CD14-positive monocyte (primary cell): ENCODE data around the gene PRKAR1B. TPM values are rescaled to one million over a fixed set of nuclear protein-coding genes. Genes with fewer than 3 reads are reported as not detected.

Source experiments
- DNase-seq, 3 donors: peaks; one replicate each; pipeline ENCODE4 v3.0.0-alpha.2; 2011 to 2022
- H2AFZ ChIP-seq: 2 replicates; pipeline ENCODE4 v1.6.0; 2012; ENCODE audit warnings: mild to moderate bottlenecking, low read depth, low read length, inconsistent platforms; ENCODE audit not compliant: insufficient read depth, poor library complexity, severe bottlenecking
- H3K27ac ChIP-seq, 2 donors: 1 replicate in 1 of 2; 2 replicates in 1 of 2; pipeline ENCODE4 v1.5.1; 2012 to 2013; ENCODE audit warnings: low read length in 2 of 2, control low read depth in 1 of 2, inconsistent platforms in 1 of 2, low read depth in 1 of 2, mild to moderate bottlenecking in 1 of 2
- H3K27me3 ChIP-seq, 2 donors: one replicate each; pipeline versions ENCODE4 v1.6.0 to v1.6.1; 2011 to 2013; ENCODE audit warnings: low read length in 2 of 2; ENCODE audit not compliant: control insufficient read depth in 2 of 2, insufficient read depth in 2 of 2
- H3K36me3 ChIP-seq, 2 donors: replicated peaks in 1 of 2; 1 replicate in 1 of 2; 2 replicates in 1 of 2; pipeline versions ENCODE4 v1.5.1 to v1.6.1; 2012 to 2013; ENCODE audit warnings: low read length in 2 of 2, control low read depth in 1 of 2, inconsistent platforms in 1 of 2, mild to moderate bottlenecking in 1 of 2; ENCODE audit not compliant: insufficient read depth in 2 of 2, control insufficient read depth in 1 of 2
- H3K4me1 ChIP-seq, 2 donors: 1 replicate in 1 of 2; 2 replicates in 1 of 2; pipeline versions ENCODE4 v1.5.1 to v1.6.1; 2012 to 2013; ENCODE audit warnings: low read length in 2 of 2, control low read depth in 1 of 2, inconsistent platforms in 1 of 2, mild to moderate bottlenecking in 1 of 2, moderate library complexity in 1 of 2; ENCODE audit not compliant: insufficient read depth in 2 of 2, control insufficient read depth in 1 of 2
- H3K4me2 ChIP-seq: replicated peaks from 2 replicates; pipeline ENCODE3; 2012; ENCODE audit warnings: low read length, moderate library complexity, mild to moderate bottlenecking; ENCODE audit not compliant: poor library complexity, severe bottlenecking; ENCODE audit errors: extremely low read depth
- H3K4me3 ChIP-seq, 3 experiments: fragments of 200-600 bp in 1 of 3; sonication (generic) in 1 of 3; replicated peaks in 1 of 3; 1 replicate in 2 of 3; 2 replicates in 1 of 3; pipeline ENCODE4 v1.5.1; 2011 to 2013; ENCODE audit warnings: low read length in 3 of 3, mild to moderate bottlenecking in 3 of 3, control low read depth in 2 of 3, low read depth in 2 of 3, inconsistent platforms in 1 of 3, moderate library complexity in 1 of 3
- H3K79me2 ChIP-seq: 2 replicates; pipeline ENCODE4 v1.6.0; 2012; ENCODE audit warnings: mild to moderate bottlenecking, control low read depth, inconsistent platforms, low read length, moderate library complexity; ENCODE audit not compliant: insufficient read depth
- H3K9ac ChIP-seq: 2 replicates; pipeline ENCODE4 v1.6.0; 2017; ENCODE audit warnings: low read length, mild to moderate bottlenecking; ENCODE audit not compliant: insufficient read depth, poor library complexity, severe bottlenecking
- H3K9me3 ChIP-seq, 2 donors: replicated peaks in 1 of 2; 1 replicate in 1 of 2; 2 replicates in 1 of 2; pipeline versions ENCODE4 v1.5.1 to v1.6.1; 2012 to 2013; ENCODE audit warnings: low read length in 2 of 2, control low read depth in 1 of 2; ENCODE audit not compliant: control insufficient read depth in 1 of 2, insufficient read depth in 1 of 2
- H4K20me1 ChIP-seq: 2 replicates; pipeline ENCODE4 v1.6.0; 2012; ENCODE audit warnings: mild to moderate bottlenecking, low read length, control low read depth, moderate library complexity; ENCODE audit not compliant: insufficient read depth
- H3K27ac Mint-ChIP-seq, 7 donors: one replicate each; pipeline ENCODE4 v1.8.0; 2020; ENCODE audit warnings: mild to moderate bottlenecking in 7 of 7, mixed read lengths in 7 of 7, moderate library complexity in 6 of 7, inconsistent platforms in 2 of 7
- H3K27me3 Mint-ChIP-seq, 3 donors: one replicate each; pipeline ENCODE4 v1.8.0; 2021 to 2022; ENCODE audit warnings: low read depth in 3 of 3, mild to moderate bottlenecking in 3 of 3, mixed read lengths in 3 of 3, moderate library complexity in 3 of 3, inconsistent platforms in 1 of 3
- H3K36me3 Mint-ChIP-seq, 2 donors: one replicate each; pipeline ENCODE4 v1.8.0; 2020; ENCODE audit warnings: mixed read lengths in 2 of 2, inconsistent platforms in 1 of 2, mild to moderate bottlenecking in 1 of 2
- H3K4me1 Mint-ChIP-seq: one replicate; pipeline ENCODE4 v1.8.0; 2020; ENCODE audit warnings: mild to moderate bottlenecking, mixed read lengths
- H3K4me3 Mint-ChIP-seq, 2 donors: one replicate each; pipeline ENCODE4 v1.8.0; 2020; ENCODE audit warnings: mild to moderate bottlenecking in 2 of 2, mixed read lengths in 2 of 2, moderate library complexity in 1 of 2
- H3K9me3 Mint-ChIP-seq, 7 donors: one replicate each; pipeline ENCODE4 v1.8.0; 2020 to 2022; ENCODE audit warnings: mixed read lengths in 7 of 7, mild to moderate bottlenecking in 6 of 7, moderate library complexity in 6 of 7, inconsistent platforms in 2 of 7
- WGBS: methylation state at CpG from one replicate; pipeline ENCODE4 v1.1.5; 2013; ENCODE audit warnings: missing lambda C conversion rate; ENCODE audit not compliant: insufficient coverage; 5-methylcytosine and 5-hydroxymethylcytosine counted together
- intact Hi-C, 2 donors: fragments of 100-400 bp; cut with micrococcal nuclease; formaldehyde crosslinking; loops; one replicate each; pipeline versions ENCODE4 v1.15.0 to v1.15.1; 2023
- polyA plus RNA-seq, 3 donors: library from polyadenylated mRNA; depleted of rRNA in 1 of 3; unstranded in 2 of 3; stranded (reverse) in 1 of 3; fragments of 300-500 nt in 2 of 3; fragments of >200 nt in 1 of 3; fragmentation: Illumina TruSeq in 2 of 3; gene quantifications; 1 replicate in 2 of 3; 2 replicates in 1 of 3; pipeline ENCODE4 v1.2.3, GENCODE V29; 2012 to 2021
- TF ChIP-seq, protein P1 (sequence below): fragments of 200-600 bp; IDR thresholded peaks from one replicate; pipeline ENCODE4 v1.8.0; 2022; ENCODE audit warnings: antibody characterized with exemption, mild to moderate bottlenecking

PRKAR1B gene
- polyA plus RNA-seq, 3 donors: 0.94 to 2.1 (median 1.1) TPM

DNA sequence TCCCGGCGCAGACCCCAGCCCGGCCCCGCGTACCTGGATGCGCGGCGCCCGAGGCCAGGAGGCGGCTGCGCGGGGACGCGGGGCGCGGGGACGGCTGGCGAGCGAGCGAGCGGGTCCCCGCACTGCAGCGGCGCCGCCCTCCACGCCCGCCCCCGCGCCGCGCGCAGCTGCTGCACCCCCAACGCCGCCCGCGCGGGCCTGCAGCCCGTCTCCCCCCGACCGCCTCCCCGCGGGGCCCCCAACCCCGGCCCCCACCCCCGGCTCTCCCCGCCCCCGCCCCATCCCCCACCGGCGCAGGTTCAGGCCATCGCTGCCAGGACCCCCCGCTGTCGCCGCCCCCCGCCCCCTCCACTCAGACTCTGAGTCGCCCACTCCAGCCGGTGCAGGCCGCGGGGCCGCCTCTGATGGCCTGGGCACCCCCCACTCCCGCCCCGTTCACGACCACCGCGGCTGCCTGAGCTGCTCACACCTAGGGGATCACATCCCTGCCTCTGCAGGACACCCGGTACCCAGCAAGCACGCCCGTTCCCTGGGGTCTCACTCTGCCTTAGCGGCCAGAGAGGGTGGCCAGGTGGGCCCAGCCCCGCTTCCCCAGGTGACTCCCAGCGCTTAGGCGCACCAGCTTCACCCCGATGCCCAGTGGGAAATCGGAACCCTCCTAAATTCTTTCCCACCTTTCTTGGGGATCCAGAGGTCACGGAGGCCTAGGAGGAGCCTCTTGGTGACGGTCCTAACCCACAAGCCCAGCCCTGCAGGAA, 14.5 kb downstream of the PRKAR1B start:
- WGBS: 12% methylated on average over 47 of the region's 74 CpGs
- no peaks in the 10 kb centered on the region for H4K20me1 ChIP-seq

DNA sequence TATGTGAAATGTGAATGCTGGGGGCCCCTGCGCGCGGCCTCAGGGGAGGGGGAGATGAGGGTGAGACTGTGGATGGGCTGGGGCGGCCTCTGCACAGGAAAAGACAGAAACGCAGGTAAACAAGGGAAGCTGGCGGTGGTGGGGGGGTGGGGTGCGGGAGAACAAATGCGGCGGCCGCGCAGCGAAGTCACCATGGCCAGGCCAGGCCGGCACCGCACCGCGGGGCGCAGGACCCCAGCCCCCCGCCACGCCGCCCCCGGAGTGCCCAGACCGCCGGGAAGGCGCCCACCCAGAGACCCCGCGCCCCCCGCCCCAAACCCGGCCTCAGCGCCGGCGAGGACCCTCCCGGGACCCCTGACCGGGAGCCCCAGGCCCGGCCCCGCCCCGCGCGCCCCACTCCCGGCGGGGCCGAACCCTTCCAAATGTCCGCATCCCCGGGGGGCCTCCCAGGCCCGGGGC, 15.1 kb downstream of the PRKAR1B start:
- no peaks in the 10 kb centered on the region for H3K4me1 ChIP-seq
- Mint-ChIP-seq H3K36me3 (peaks cover 0 to 1% of the 10 kb centered on the region in 2 donors), H3K27ac (no peak overlapping the region), H3K9me3 (peaks cover 0 to 14% (median 3%) of the 10 kb centered on the region in 7 donors), H3K27me3 (peaks cover 22 to 37% (median 31%) of the 10 kb centered on the region in 3 donors), H3K4me1 (no peaks in the 10 kb centered on the region), H3K4me3 (no peak overlapping the region)
- WGBS: 5% methylated on average over 44 of the region's 44 CpGs
- intact Hi-C loops: no loop called here
- no peak overlapping the region for H3K4me3 ChIP-seq
- H3K27me3 ChIP-seq: peaks cover 0 to 25% of the 10 kb centered on the region in 2 donors
- no peaks in the 10 kb centered on the region for H3K79me2 ChIP-seq
- no peaks in the 10 kb centered on the region for H4K20me1 ChIP-seq
- no peak overlapping the region for H3K27ac ChIP-seq
- no peak overlapping the region for H3K9ac ChIP-seq
- TF ChIP-seq, protein P1, sequence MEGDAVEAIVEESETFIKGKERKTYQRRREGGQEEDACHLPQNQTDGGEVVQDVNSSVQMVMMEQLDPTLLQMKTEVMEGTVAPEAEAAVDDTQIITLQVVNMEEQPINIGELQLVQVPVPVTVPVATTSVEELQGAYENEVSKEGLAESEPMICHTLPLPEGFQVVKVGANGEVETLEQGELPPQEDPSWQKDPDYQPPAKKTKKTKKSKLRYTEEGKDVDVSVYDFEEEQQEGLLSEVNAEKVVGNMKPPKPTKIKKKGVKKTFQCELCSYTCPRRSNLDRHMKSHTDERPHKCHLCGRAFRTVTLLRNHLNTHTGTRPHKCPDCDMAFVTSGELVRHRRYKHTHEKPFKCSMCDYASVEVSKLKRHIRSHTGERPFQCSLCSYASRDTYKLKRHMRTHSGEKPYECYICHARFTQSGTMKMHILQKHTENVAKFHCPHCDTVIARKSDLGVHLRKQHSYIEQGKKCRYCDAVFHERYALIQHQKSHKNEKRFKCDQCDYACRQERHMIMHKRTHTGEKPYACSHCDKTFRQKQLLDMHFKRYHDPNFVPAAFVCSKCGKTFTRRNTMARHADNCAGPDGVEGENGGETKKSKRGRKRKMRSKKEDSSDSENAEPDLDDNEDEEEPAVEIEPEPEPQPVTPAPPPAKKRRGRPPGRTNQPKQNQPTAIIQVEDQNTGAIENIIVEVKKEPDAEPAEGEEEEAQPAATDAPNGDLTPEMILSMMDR: no peak
- no peak overlapping the region for H2AFZ ChIP-seq
- no peak overlapping the region for H3K4me2 ChIP-seq
- DNase-seq: no peak
- H3K36me3 ChIP-seq: no peaks in the 10 kb centered on the region
- H3K9me3 ChIP-seq: no peaks in the 10 kb centered on the region

More for the DNA sequence above, 14.5 kb downstream of the PRKAR1B start:
- Histone ChIP-seq H3K9me3 (no peaks in the 10 kb centered on the region), H3K79me2 (no peaks in the 10 kb centered on the region), H3K27ac (no peak overlapping the region), H3K4me1 (no peaks in the 10 kb centered on the region), H3K4me2 (no peak overlapping the region), H3K27me3 (peaks cover 0 to 25% of the 10 kb centered on the region in 2 donors), H3K9ac (no peak overlapping the region), H3K4me3 (no peak overlapping the region), H3K36me3 (no peaks in the 10 kb centered on the region), H2AFZ (no peak overlapping the region)
- TF ChIP-seq, protein P1: no peak
- peak overlapping the region in 1 of 2 donors; percentile 30 for H3K4me3 Mint-ChIP-seq
- DNase-seq: no peak
- H3K27ac Mint-ChIP-seq: no peak overlapping the region
- peaks cover 22 to 39% (median 31%) of the 10 kb centered on the region in 3 donors for H3K27me3 Mint-ChIP-seq
- intact Hi-C loops: no loop called here
- H3K36me3 Mint-ChIP-seq: peaks cover 0 to 1% of the 10 kb centered on the region in 2 donors
- H3K9me3 Mint-ChIP-seq: peaks cover 0 to 12% (median 3%) of the 10 kb centered on the region in 7 donors
- H3K4me1 Mint-ChIP-seq: no peaks in the 10 kb centered on the region
